Measurements from ENCODE around the gene PPIF. TPM values are rescaled to one million over a fixed set of nuclear protein-coding genes. Genes with fewer than 3 reads are reported as not detected.

Gene PPIF
- total and polyA plus RNA-seq, 8 donors, result 29.7 to 75.6 (median 31.0) TPM

- H3K36me3 ChIP-seq, result peaks cover 8 to 100% of the 10 kb centered on the region in 2 donors
- H3K27me3 ChIP-seq, result no peaks in the 10 kb centered on the region
- H3K9me3 ChIP-seq, result no peaks in the 10 kb centered on the region
- no peak overlapping the region for H3K4me3 ChIP-seq
- no peak for ATAC-seq
- peak in 1 of 4 donors; percentile 68 for DNase-seq
- TF ChIP-seq CTCF (IDR thresholded peaks at IDR 0.05), result no peak
- H3K4me1 ChIP-seq, result peaks cover 0 to 9% of the 10 kb centered on the region in 2 donors
- intact Hi-C loops (cut with DNase I), result no loop called here
- no peak overlapping the region for H3K27ac ChIP-seq
Observed at GRCh38 chr10:79305515-79305914, 41.8 kb upstream of the PPIF start.

- ATAC-seq, result no peak
- no peak overlapping the region for H3K4me3 ChIP-seq
- intact Hi-C loops (cut with DNase I), result no loop called here
- H3K36me3 ChIP-seq, result peaks cover 8 to 100% of the 10 kb centered on the region in 2 donors
- TF ChIP-seq CTCF (IDR thresholded peaks at IDR 0.05), result no peak
- H3K27me3 ChIP-seq, result no peaks in the 10 kb centered on the region
- peaks cover 0 to 9% of the 10 kb centered on the region in 2 donors for H3K4me1 ChIP-seq
- H3K27ac ChIP-seq, result no peak overlapping the region
- peak in 1 of 4 donors; percentile 55 for DNase-seq
- H3K9me3 ChIP-seq, result no peaks in the 10 kb centered on the region
Observed at GRCh38 chr10:79305988-79306387, 41.3 kb upstream of the PPIF start.

GRCh38 chr10:79306644-79307220 lies 40.5 kb upstream of the PPIF start:
- DNase-seq (peak in 1 of 4 donors; percentile 52), ATAC-seq (no peak)
- no peak overlapping the region for H3K4me3 ChIP-seq
- H3K9me3 ChIP-seq, result no peaks in the 10 kb centered on the region
- intact Hi-C loops (cut with DNase I), result no loop called here
- peaks cover 0 to 9% of the 10 kb centered on the region in 2 donors for H3K4me1 ChIP-seq
- no peaks in the 10 kb centered on the region for H3K27me3 ChIP-seq
- no peak overlapping the region for H3K27ac ChIP-seq
- TF ChIP-seq CTCF (IDR thresholded peaks at IDR 0.05), result no peak
- H3K36me3 ChIP-seq, result peaks cover 8 to 100% of the 10 kb centered on the region in 2 donors

- no peaks in the 10 kb centered on the region for H3K27me3 ChIP-seq
- peak in 1 of 4 donors; percentile 51 for DNase-seq
- H3K36me3 ChIP-seq, result peaks cover 8 to 100% of the 10 kb centered on the region in 2 donors
- peak overlapping the region in 1 of 2 donors; percentile 1 for H3K27ac ChIP-seq
- no peaks in the 10 kb centered on the region for H3K9me3 ChIP-seq
- intact Hi-C loops (cut with DNase I), result no loop called here
- peaks cover 0 to 9% of the 10 kb centered on the region in 2 donors for H3K4me1 ChIP-seq
- no peak overlapping the region for H3K4me3 ChIP-seq
- TF ChIP-seq CTCF (IDR thresholded peaks at IDR 0.05), result no peak
- ATAC-seq, result no peak
Observed at GRCh38 chr10:79308016-79308415, 39.3 kb upstream of the PPIF start.

- Histone ChIP-seq H3K4me1 (peaks cover 0 to 9% of the 10 kb centered on the region in 2 donors), H3K27ac (peak overlapping the region in 1 of 2 donors; percentile 35), H3K36me3 (peaks cover 3 to 100% of the 10 kb centered on the region in 2 donors), H3K4me3 (no peak overlapping the region), H3K9me3 (no peaks in the 10 kb centered on the region), H3K27me3 (no peaks in the 10 kb centered on the region)
- peak in 1 of 4 donors; percentile 60 for DNase-seq
- ATAC-seq, result no peak
- no peak for TF ChIP-seq CTCF (IDR thresholded peaks at IDR 0.05)
- intact Hi-C loops (cut with DNase I), result no loop called here
Observed at GRCh38 chr10:79308969-79309665, 38.2 kb upstream of the PPIF start.
